Measurements from ENCODE around the gene AMBP.

AMBP gene

DNA sequence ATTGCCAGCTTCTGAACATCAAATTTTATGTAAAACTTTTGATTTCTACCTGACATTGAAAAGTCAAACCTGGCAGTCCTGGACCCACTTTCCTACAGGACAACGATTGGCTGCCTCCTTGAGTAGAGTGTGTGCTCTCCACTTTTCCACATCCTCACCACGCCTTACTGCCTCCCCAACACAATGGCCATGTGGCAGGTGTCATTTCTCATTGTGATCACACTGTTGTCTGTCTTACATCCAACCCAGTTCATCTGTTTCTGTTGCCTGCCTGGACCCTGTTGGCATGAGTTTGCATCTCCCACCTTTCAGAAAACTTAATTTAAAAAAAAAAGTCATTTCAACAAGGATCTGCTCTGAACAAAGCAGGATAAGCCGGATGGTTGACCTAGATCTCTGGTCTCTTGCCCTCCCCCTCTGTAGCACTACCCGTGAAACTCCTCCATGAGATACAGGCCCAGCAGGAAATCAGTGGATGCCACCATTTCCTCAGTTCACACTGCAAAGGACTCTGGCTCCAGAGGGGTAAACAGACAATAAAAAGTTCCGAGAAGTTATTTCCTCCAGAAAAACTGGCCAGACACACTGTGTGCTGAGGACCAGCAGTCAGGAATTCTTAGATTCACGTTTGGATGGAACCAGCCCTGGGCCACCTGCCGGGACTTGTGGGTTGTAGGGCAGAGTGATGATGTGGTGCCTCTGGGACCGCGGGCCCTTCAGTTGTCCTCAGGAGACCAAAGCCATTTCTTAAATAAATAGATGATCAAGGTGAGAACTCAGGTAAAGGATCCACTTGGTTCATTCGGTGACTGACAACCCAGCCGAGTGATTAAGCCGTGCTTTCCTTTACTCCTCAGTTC is 48.6 kb downstream of the AMBP start:
- DNase-seq, result no peak

DNA sequence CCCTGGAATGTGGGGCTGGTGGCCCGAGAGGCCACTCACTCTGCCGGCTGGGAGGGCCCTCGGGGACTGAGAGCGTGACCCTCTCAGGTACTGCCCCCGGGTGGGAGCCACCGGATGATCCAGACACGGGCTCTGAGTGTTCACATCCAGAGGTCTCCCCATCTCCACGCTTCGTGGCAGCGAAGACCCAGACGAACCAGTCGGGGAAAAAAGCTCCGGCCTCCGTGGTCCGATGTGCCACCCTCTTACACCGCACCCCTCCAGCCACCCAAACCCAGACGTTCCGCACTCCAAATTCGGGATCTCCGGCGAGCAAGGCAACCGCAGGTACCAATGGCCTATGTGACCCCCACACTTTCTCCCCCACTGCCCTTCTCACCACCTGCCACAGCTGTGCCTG is 49.5 kb downstream of the AMBP start:
- DNase-seq, result no peak

DNA sequence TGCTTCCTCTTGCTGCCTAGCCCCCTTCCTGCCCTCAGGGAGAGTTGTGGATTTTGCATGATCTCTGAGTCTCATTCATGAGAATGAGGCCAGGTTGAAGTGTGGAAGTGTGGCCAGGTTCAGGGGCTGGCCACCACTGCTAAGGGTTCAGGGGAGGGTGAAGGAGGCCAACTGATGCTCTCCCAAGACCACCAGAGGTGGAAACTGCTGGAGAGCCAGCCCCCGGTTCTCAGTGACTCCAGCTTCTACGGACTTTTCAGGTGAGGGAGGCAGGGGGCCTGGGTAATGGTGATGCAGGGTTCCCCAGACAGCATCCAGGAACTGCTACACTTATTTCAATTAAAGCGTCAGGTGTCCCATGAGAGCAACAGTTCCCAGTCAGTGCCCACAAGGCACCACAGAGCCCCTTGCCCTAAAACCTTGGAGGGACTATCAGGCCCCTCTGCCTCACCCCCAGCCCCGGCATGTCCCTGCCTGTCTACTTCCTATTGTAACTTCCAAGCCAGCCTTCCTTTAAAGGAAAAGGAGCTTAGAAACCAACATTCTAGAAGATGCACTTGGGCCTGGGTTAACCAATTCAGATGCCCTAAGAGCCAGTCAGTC is 50.1 kb downstream of the AMBP start:
- no peak for DNase-seq

DNA sequence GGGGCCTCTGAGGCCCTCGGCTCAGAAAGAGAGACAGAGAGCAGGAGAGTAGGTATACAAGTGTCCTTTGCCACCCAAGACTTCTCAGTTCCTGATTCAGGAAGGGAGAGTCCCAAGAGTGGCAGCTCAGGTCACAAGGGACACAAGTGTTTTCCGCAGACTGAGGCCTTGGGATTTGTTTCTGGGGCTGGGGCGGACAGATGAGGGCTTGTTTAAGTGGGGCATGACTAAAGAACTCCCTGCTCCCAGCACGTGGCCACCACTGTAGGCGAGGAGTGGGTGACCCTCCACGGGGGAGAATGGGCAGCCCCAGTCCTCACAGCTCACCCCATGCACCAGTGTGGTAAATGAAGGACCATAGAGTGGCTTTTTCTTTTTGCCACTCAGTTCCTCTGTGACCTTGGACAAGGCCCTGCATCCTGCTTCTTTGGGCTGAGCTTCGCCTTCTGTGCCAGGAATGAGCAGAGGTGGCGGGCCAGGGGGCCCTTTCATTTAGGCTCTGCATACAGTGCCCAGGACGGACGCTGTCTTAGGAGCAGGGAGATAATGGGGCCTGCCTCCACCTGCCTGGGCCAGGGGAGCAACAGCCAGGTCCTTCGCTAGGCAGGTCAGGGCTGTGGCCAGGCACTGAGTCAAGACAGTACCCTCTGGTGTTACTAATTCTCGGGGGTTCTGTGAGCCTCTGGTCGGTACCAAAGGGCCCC is 50.8 kb downstream of the AMBP start:
- DNase-seq, result no peak

DNA sequence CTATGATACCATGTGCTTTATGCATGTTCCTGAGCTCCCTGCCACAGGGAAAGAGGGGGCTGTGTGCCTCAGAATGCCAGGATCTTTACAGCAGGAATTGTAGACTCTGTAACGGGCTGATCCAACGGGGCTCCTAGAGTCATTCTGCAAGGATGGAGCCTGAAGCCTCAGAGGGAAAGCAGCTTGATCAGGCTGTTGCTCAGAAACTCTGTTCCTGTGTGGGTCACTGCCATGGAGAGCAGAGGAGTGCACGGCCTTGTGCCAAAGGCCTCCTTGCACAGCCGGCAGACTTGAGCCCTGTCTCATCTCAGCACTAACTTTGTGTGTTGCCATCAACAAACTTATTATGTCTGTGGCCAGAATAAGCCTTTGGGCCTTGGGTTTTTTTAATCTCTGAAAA is 51.8 kb downstream of the AMBP start:
- DNase-seq, result no peak

DNA sequence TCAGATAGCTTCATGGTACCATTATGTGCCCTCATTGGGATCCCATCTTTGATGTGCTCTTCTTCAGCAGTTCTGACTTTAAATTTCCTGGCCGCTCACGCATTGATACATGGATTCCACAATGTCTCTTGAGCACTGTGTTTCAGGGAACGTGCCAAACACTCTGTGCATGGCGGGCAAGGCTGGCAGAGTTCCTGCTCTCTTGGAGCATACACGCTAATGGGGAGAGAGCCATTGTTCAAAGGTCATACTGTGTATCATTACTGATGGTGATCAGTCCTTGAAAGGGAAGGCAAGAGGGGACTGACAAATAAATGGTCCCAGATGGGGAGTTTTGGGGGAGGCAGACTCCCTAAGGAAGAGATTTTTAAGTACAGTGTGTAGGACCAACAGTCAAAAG is 52.3 kb downstream of the AMBP start:
- no peak for DNase-seq

DNA sequence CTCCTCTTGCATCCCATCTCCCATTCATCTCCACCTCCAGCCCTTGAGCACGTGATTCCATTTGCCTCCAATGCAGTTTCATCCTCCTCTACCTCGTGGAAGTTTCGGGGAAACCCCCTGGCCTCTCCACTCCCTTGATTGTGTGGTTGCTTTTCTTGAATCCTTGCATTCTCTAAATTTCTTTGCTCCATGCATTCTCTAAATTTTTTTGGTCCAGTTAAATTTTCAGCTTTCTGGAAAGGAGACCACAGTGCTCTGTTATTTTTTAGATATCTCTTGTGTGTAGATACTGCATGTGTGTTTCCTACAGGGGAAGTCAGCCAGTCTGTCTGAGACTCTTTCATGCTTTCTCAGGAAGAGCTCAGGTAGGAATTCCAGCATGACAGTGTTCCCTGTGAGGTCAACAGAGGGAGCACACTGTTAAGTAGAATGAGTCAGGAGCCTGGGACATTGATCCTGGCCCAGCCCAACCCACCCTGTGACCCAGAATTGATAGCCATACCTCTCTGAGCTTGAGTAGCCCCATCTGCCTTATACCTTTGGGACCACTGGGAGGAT is 52.8 kb downstream of the AMBP start:
- DNase-seq, result peak; percentile 18

DNA sequence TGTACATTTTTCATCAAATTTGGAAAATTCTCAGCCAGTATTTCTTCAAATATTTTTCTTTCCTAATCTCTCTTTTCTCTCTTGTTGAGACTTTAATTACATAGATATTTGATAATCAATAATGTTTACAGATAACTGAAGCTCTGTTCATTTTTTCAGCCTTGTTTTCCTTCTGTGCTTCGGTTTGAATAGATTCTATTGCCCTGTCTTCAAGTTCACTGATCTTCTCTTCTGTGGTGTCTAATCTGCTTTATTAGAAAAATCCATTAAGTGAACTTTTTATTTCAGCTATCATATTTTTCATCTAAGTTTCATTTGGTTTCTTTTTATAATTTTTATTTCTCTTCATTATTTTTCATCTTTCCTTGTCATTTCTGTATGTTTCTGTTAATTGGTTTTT is 54.1 kb downstream of the AMBP start:
- no peak for DNase-seq

DNA sequence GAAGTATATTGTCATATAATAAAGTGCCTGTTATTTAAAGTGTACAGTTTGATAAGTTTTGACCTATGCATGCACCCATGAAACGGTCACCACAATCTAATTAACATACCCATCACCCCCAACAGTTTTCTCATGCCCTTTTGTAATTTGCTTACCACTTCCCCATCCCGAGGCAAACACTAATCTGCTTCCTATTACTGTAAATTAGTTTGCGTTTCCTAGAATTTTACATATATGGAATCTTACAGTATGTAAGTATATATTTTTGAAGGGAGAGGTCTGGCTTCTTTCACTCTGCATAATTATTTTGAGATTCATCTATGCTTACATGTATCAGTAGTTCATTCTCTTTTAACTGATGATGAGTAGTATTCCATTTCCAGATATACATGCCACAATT is 56.5 kb downstream of the AMBP start:
- no peak for DNase-seq

DNA sequence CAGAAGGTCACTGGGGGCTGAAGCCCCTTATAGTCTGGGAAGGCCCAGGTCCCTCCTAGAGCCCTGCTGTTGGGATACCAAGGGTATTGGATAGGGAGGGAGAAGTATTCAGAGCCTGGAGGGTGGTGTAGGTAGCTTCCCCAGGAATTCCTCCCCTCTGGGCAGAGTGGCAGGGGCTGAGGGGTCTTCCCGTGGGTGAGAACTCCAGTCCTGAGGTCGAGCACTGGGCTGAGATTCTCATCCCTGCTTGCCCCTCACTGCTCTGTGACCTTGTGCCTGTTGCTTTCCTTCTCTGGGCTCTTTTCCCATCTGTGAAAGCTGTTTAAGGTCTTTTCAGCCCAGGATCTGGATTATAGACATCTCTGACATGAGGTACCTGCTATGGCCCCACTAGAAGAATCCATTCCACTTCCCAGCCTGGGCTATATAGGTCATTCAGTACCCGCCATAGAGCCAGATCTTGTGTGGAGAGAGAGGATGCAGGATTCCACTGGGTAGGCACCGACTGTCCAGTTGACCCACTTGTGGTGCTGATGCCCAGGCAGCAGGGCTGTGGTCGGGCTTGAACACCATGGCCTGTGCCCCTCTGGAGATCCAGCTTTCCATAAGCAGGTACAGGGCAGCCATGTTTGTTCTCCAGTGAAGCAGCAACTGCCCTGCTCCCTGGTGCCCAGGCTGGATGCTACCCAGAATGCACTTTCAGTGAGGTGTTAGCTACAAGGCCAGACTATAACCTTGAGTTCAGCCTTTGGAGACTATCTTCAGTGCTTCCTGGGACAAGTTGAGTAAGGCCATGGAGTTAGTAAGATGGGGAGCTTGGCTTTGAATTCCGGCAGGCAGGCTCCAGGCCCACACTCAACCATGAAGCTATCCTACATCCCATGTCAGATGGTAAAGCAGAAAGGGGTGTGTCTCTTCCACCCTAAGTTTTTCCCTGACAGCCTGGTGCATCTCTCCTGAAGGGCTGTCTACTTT is 60.1 kb downstream of the AMBP start:
- no peak for DNase-seq

DNA sequence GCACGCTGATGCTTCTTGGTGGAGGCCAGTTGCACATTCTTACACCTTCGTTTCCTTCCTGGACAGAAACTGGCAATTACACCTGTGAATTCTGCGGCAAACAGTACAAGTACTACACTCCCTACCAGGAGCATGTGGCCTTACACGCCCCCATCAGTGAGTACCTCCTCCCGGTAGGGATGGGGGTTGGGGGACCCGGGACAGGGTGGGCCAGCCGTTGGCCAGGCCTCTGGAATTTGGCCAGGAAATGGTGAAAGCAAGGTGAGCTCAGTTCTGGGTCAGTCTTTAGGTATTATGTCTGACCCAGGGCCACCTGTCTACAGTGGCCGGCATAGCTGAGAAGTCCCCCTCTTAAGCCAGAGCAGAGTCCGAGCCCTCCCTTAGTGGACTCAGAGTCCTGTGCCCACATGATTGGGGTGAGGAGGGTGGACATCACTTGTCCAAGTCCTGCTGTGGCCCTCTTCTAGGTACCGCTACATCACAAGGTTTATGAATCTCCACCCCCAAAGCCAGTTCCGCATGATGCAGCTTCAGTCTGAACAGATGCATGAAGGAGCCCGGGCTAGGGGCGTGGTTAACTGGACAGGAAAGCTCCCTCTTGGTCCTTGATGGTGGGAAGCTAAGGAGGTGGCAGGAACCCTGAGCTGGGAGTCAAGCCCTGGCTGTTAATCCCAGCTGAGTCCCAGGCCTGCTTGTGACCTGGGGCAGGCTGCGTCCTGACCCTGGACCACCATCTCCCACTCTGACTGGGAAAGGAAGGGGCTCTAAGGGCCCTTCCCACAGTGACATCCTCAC is 61.3 kb downstream of the AMBP start:
- no peak for DNase-seq

DNA sequence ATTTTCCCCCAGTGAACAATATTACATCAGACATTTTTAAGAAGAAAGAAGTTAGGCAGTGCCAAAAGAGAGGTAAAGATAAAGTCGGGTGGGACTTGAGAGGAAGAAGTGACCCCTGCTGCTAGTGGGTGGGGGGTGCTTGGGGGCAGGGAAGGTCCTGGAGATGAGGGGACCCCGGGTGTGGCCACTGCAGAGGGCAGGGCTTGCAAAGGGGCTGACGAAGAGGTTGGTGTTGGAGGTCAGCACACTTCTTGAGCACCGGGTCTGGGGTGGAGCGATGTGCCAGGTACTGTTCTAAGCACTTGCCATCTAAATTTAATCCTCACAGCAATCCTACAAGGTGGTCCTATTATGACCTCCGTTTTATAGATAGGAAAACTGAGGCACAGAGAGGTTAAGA is 62.0 kb downstream of the AMBP start:
- DNase-seq, result no peak

DNA sequence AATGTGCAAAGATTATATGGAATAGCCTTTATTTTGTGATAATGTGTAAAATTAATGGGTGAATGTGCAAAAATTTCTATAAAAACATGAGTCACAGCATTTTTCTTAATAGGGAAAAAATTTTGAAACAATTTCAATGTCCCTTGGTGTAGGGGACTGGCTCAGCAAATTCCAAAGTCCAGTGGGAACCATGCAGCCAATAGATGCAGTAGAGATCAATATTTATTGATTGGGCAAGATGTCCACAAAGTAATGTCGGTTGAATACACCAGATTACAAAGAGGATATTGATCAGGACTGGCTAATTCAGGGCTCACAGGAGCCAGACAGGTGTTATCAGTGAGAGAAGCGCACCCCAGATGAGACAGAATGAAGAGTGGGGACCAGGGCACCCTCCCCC is 62.5 kb downstream of the AMBP start:
- DNase-seq, result no peak

DNA sequence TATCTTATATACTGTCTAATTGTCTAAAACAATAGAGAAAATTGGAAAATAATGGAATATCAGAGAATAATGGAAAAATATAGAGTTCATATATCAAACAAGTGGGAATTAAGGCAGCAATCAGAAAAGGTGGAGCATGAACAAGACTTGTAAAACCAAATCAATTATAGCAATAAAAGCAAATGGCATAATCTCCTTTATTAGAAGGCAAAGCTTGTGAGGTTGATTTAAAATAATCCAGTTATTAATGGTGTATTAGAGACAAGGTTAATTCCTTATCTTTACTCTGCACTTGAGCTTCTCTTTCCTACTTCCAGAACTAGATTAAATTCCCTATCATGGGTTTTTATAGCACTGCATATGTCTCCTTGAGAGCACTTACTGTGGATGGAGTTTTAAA is 64.1 kb downstream of the AMBP start:
- no peak for DNase-seq

DNA sequence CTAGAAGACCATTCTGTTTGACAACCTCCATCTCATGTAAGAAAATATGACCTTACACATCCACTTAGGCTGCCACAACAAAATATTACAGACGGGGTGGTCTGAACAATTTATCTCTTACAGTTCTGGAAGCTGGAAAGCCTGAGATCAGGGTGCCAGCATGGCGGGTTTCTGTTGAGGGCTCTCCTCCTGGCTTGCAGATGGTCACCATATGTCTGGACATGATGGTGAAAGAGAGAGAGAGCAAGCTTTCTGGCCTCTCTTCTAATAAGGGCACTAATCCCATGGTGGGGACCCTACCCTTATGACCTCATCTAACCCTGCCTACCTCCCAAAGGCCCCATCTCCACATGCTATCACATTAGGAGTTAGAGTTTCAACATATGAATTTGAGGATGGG is 66.0 kb downstream of the AMBP start:
- no peak for DNase-seq

DNA sequence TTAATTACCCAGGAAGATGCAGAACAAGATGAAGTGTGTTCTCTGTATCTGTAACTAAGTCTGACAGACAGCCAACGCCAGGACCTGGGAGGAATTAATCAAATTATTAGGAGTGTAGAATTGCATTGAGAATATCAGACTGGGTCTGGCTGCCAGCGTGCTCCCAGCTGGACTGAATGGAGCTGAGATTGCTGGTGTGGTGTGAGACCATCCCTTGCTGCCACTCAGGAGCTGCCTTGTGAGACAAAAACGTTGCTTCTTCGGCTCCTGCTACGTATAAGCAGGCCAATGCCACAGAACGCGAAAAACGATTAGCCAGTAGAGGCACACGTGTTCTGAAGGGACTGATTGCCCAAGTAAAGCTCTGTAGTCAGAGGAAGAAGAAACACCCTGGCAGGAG is 66.8 kb downstream of the AMBP start:
- DNase-seq, result no peak

All from fibroblast of skin of right biceps (primary cell).